ENCODE measurements around the gene TRPC5OS. TPM values are rescaled to one million over a fixed set of nuclear protein-coding genes. Genes with fewer than 3 reads are reported as not detected.

TRPC5OS gene
- total and polyA plus RNA-seq, 2 of the 8 experiments (the other 6 are each of a cell fraction or from before 2014, with no cell fraction given), result not detected

DNA sequence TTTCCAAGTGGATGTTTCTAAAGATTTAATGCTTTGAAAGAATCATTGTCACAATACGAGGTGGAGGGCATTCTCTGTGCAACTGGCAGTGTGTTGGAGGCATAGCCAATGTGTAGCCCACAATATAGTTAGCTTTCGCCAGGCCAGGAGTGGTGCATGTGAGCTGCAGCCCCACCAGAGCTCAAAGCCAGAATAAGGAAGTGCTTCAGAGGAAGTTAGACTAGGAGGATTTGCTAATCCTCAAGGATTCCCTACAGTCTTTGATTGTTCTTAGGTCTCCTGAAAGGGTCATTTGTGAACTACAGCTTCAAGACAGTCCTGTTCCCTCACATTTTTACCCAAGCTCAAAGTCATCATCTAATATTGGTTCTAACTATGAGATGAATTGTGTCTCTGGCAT lies 16.4 kb downstream of the TRPC5OS start:
- Histone ChIP-seq H2BK15ac (ENCODE audit: low read length) (no peak overlapping the region), H3K9me3 (ENCODE audit: insufficient read depth in 2 of 2, low read depth in 1 of 2, low read length in 1 of 2) (no peaks in the 10 kb centered on the region), H3K23me2 (ENCODE audit: low read depth, low read length) (no peaks in the 10 kb centered on the region), H3K27ac (ENCODE audit: low read depth, low read length) (no peak overlapping the region), H3K23ac (ENCODE audit: insufficient read length) (no peak overlapping the region), H2BK12ac (ENCODE audit: low read depth, low read length) (no peak overlapping the region), H3K79me1 (ENCODE audit: low read depth, low read length) (no peaks in the 10 kb centered on the region), H3K14ac (ENCODE audit: insufficient read length) (no peak overlapping the region), H3K56ac (replicated peaks; ENCODE audit: insufficient read length, low read depth, low read length) (no peak overlapping the region), H3K4ac (replicated peaks; ENCODE audit: insufficient read length, low read depth, low read length) (no peak overlapping the region), H3K4me3 (ENCODE audit: extremely low read depth in 1 of 4, insufficient read depth in 2 of 4, low read depth in 3 of 4, low read length in 4 of 4) (no peak overlapping the region), H3K9ac (replicated peaks in 1 of 4; ENCODE audit: extremely low read depth in 1 of 4, low read depth in 3 of 4, low read length in 3 of 4) (no peak overlapping the region), H3K36me3 (ENCODE audit: control insufficient read depth in 2 of 4, insufficient read depth in 4 of 4, low read length in 3 of 4) (no peaks in the 10 kb centered on the region), H3K4me2 (ENCODE audit: insufficient read depth in 1 of 2, low read depth in 2 of 2, low read length in 2 of 2) (no peak overlapping the region), H3K79me2 (ENCODE audit: control insufficient read depth in 1 of 2, insufficient read depth in 2 of 2, low read length in 2 of 2) (no peaks in the 10 kb centered on the region), H2AK5ac (ENCODE audit: low read depth, low read length) (no peak overlapping the region), H3K27me3 (replicated peaks in 1 of 4; ENCODE audit: control insufficient read depth in 3 of 4, extremely low read depth in 1 of 4, insufficient read depth in 3 of 4, low read length in 3 of 4) (no peaks in the 10 kb centered on the region), H2BK20ac (ENCODE audit: low read length) (no peak overlapping the region), H3K4me1 (replicated peaks in 1 of 4; ENCODE audit: control insufficient read depth in 3 of 4, insufficient read depth in 4 of 4, low read length in 3 of 4) (no peaks in the 10 kb centered on the region), H4K20me1 (replicated peaks in 1 of 2; ENCODE audit: control insufficient read depth in 1 of 2, insufficient read depth in 2 of 2, low read length in 2 of 2) (no peaks in the 10 kb centered on the region), H4K5ac (ENCODE audit: insufficient read length, low read depth, low read length) (no peak overlapping the region), H2BK5ac (ENCODE audit: low read depth, low read length) (no peak overlapping the region), H4K8ac (ENCODE audit: extremely low read depth, insufficient read depth, low read length) (no peak overlapping the region), H2BK120ac (replicated peaks; ENCODE audit: low read depth, low read length) (no peak overlapping the region), H2AFZ (ENCODE audit: low read length) (no peak overlapping the region), H3K18ac (ENCODE audit: extremely low read depth, low read length) (no peak overlapping the region), H4K91ac (replicated peaks; ENCODE audit: insufficient read length, low read length) (no peak overlapping the region)
- ChIA-PET CTCF (ENCODE audit: partially characterized antibody) (interaction anchor here (1.3 kb wide), 1 partner anchor 11 kb away, joined by 4 read pairs; no protein-coding TSS in a partner anchor), POLR2A (ENCODE audit: partially characterized antibody) (no interaction called here)
- FAIRE-seq, result no peak
- no peak for TF ChIP-seq POU5F1 (IDR thresholded peaks at IDR 0.05; ENCODE audit: low read depth, low read length)
- TF ChIP-seq, protein P1, sequence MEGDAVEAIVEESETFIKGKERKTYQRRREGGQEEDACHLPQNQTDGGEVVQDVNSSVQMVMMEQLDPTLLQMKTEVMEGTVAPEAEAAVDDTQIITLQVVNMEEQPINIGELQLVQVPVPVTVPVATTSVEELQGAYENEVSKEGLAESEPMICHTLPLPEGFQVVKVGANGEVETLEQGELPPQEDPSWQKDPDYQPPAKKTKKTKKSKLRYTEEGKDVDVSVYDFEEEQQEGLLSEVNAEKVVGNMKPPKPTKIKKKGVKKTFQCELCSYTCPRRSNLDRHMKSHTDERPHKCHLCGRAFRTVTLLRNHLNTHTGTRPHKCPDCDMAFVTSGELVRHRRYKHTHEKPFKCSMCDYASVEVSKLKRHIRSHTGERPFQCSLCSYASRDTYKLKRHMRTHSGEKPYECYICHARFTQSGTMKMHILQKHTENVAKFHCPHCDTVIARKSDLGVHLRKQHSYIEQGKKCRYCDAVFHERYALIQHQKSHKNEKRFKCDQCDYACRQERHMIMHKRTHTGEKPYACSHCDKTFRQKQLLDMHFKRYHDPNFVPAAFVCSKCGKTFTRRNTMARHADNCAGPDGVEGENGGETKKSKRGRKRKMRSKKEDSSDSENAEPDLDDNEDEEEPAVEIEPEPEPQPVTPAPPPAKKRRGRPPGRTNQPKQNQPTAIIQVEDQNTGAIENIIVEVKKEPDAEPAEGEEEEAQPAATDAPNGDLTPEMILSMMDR (IDR thresholded peaks at IDR 0.05; ENCODE audit: control extremely low read depth in 1 of 3, insufficient read depth in 1 of 3, low read depth in 1 of 3, low read length in 3 of 3), result no peak
- TF ChIP-seq, protein P2, sequence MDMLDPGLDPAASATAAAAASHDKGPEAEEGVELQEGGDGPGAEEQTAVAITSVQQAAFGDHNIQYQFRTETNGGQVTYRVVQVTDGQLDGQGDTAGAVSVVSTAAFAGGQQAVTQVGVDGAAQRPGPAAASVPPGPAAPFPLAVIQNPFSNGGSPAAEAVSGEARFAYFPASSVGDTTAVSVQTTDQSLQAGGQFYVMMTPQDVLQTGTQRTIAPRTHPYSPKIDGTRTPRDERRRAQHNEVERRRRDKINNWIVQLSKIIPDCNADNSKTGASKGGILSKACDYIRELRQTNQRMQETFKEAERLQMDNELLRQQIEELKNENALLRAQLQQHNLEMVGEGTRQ (IDR thresholded peaks at IDR 0.05; ENCODE audit: low read length), result no peak
- no peak for TF ChIP-seq CREB1 (IDR thresholded peaks at IDR 0.05)
- DNase-seq (ENCODE audit: low read depth in 1 of 2, low spot score in 2 of 2), result no peak
- WGBS, 2 experiments (ENCODE audit: extremely low coverage in 1 of 2, insufficient coverage in 1 of 2, insufficient read length in 1 of 2, insufficient replicate concordance in 2 of 2, low coverage in 1 of 2, low lambda C conversion rate in 2 of 2, missing lambda C conversion rate in 1 of 2), result 69% methylated on average over 2 of the region's 2 CpGs; no CpG with 5 or more reads in 1 of the 2 experiments
